ENCODE data around the gene SERTM1. TPM values are rescaled to one million over a fixed set of nuclear protein-coding genes. Genes with fewer than 3 reads are reported as not detected.

Gene SERTM1
- total and polyA plus RNA-seq, 2 of the 8 experiments (the other 6 are each of a cell fraction or from before 2014, with no cell fraction given) = 0.48 to 1.6 TPM

DNA sequence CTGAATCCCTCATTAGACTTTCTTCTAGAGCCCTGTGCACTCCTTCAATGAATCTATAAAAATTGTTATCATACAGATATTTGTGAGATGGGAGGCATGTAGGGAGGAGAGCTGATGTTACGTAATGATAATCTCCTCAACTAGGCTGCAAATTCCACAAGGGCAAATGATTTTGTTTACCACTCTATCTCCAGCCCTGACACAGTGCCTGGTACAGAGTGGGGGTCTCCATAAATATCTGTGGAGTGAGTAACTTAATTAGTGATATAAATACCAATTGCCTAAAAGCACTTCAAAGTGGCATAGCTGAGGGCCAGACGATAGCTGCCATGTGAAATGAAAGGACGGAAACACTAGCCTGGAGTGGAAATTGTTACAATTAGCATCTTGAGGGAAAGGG lies 54.2 kb downstream of the SERTM1 start:
- no peak overlapping the region for H3K14ac ChIP-seq (ENCODE audit: insufficient read length)
- no peaks in the 10 kb centered on the region for H3K27me3 ChIP-seq (replicated peaks in 1 of 4; ENCODE audit: control insufficient read depth in 3 of 4, extremely low read depth in 1 of 4, insufficient read depth in 3 of 4, low read length in 3 of 4)
- no peaks in the 10 kb centered on the region for H3K36me3 ChIP-seq (ENCODE audit: control insufficient read depth in 2 of 4, insufficient read depth in 4 of 4, low read length in 3 of 4)
- no peak overlapping the region for H3K4me2 ChIP-seq (ENCODE audit: insufficient read depth in 1 of 2, low read depth in 2 of 2, low read length in 2 of 2)
- H2BK20ac ChIP-seq (ENCODE audit: low read length) = no peak overlapping the region
- no peak overlapping the region for H3K4ac ChIP-seq (replicated peaks; ENCODE audit: insufficient read length, low read depth, low read length)
- FAIRE-seq = no peak
- no peak overlapping the region for H4K8ac ChIP-seq (ENCODE audit: extremely low read depth, insufficient read depth, low read length)
- H3K23ac ChIP-seq (ENCODE audit: insufficient read length) = no peak overlapping the region
- CTCF ChIA-PET (ENCODE audit: partially characterized antibody) = interaction anchor here (0.7 to 1.6 kb wide), 5 partner anchors 8 to 274 kb away, joined by 3 to 6 read pairs (median 4); no protein-coding TSS in a partner anchor
- no peaks in the 10 kb centered on the region for H3K79me2 ChIP-seq (ENCODE audit: control insufficient read depth in 1 of 2, insufficient read depth in 2 of 2, low read length in 2 of 2)
- no peak for DNase-seq (ENCODE audit: low read depth in 1 of 2, low spot score in 2 of 2)
- no peak overlapping the region for H3K4me3 ChIP-seq (ENCODE audit: extremely low read depth in 1 of 4, insufficient read depth in 2 of 4, low read depth in 3 of 4, low read length in 4 of 4)
- H2BK12ac ChIP-seq (ENCODE audit: low read depth, low read length) = no peak overlapping the region
- H3K56ac ChIP-seq (replicated peaks; ENCODE audit: insufficient read length, low read depth, low read length) = no peak overlapping the region
- no peak overlapping the region for H4K91ac ChIP-seq (replicated peaks; ENCODE audit: insufficient read length, low read length)
- no peak overlapping the region for H3K27ac ChIP-seq (ENCODE audit: low read depth, low read length)
- no peaks in the 10 kb centered on the region; the same call in 1 of the 2 replicates for H3K23me2 ChIP-seq (ENCODE audit: low read depth, low read length)
- H2BK120ac ChIP-seq (replicated peaks; ENCODE audit: low read depth, low read length) = no peak overlapping the region
- 88% methylated on average over 3 of the region's 3 CpGs; no CpG with 5 or more reads in 1 of the 2 experiments for WGBS, 2 experiments (ENCODE audit: extremely low coverage in 1 of 2, insufficient coverage in 1 of 2, insufficient read length in 1 of 2, insufficient replicate concordance in 2 of 2, low coverage in 1 of 2, low lambda C conversion rate in 2 of 2, missing lambda C conversion rate in 1 of 2)
- H2BK15ac ChIP-seq (ENCODE audit: low read length) = no peak overlapping the region
- TF ChIP-seq, protein P1, sequence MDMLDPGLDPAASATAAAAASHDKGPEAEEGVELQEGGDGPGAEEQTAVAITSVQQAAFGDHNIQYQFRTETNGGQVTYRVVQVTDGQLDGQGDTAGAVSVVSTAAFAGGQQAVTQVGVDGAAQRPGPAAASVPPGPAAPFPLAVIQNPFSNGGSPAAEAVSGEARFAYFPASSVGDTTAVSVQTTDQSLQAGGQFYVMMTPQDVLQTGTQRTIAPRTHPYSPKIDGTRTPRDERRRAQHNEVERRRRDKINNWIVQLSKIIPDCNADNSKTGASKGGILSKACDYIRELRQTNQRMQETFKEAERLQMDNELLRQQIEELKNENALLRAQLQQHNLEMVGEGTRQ (IDR thresholded peaks at IDR 0.05; ENCODE audit: low read length) = no peak
- no peak for TF ChIP-seq POU5F1 (IDR thresholded peaks at IDR 0.05; ENCODE audit: low read depth, low read length)
- no peak for TF ChIP-seq TBP (IDR thresholded peaks at IDR 0.05; ENCODE audit: low read depth, low read length)
- no peak for TF ChIP-seq CREB1 (IDR thresholded peaks at IDR 0.05)
- no peak for TF ChIP-seq PHF8 (conservative IDR thresholded peaks at IDR 0.05; ENCODE audit: low read depth, low read length)
- no peak for TF ChIP-seq KDM4A (IDR thresholded peaks at IDR 0.05; ENCODE audit: low read depth, low read length, severe bottlenecking)
- no peak for TF ChIP-seq JUND (IDR thresholded peaks at IDR 0.05; ENCODE audit: low read length)
- TF ChIP-seq ZNF274 (IDR thresholded peaks at IDR 0.05; ENCODE audit: borderline replicate concordance, extremely low read depth, low read length) = no peak
- no peak for TF ChIP-seq SIN3A (conservative IDR thresholded peaks at IDR 0.05 in 1 of 2, IDR thresholded peaks at IDR 0.05 in 1 of 2; ENCODE audit: low read depth in 1 of 2, low read length in 2 of 2)
- no peak for TF ChIP-seq CBX5 (IDR thresholded peaks at IDR 0.05; ENCODE audit: low read depth, low read length)
- H4K5ac ChIP-seq (ENCODE audit: insufficient read length, low read depth, low read length) = no peak overlapping the region
- H3K18ac ChIP-seq (ENCODE audit: extremely low read depth, low read length) = no peak overlapping the region
- H3K79me1 ChIP-seq (ENCODE audit: low read depth, low read length) = no peaks in the 10 kb centered on the region
- no peak overlapping the region for H2AK5ac ChIP-seq (ENCODE audit: low read depth, low read length)
- H3K4me1 ChIP-seq (replicated peaks in 1 of 4; ENCODE audit: control insufficient read depth in 3 of 4, insufficient read depth in 4 of 4, low read length in 3 of 4) = peaks cover 0 to 3% (median 0%) of the 10 kb centered on the region in 4 experiments; a peak in 1 of 7 replicates
- no peaks in the 10 kb centered on the region for H3K9me3 ChIP-seq (ENCODE audit: insufficient read depth in 2 of 2, low read depth in 1 of 2, low read length in 1 of 2)
- no peak overlapping the region for H3K9ac ChIP-seq (replicated peaks in 1 of 4; ENCODE audit: extremely low read depth in 1 of 4, low read depth in 3 of 4, low read length in 3 of 4)
- H2AFZ ChIP-seq (ENCODE audit: low read length) = no peak overlapping the region
- H2BK5ac ChIP-seq (ENCODE audit: low read depth, low read length) = no peak overlapping the region
- H4K20me1 ChIP-seq (replicated peaks in 1 of 2; ENCODE audit: control insufficient read depth in 1 of 2, insufficient read depth in 2 of 2, low read length in 2 of 2) = no peaks in the 10 kb centered on the region
- POLR2A ChIA-PET (ENCODE audit: partially characterized antibody) = no interaction called here
